Liver (tissue), 9 donors: ENCODE results near the gene TRIM63. TPM values are rescaled to one million over a fixed set of nuclear protein-coding genes. Genes with fewer than 3 reads are reported as not detected.

Experiments used
- DNase-seq: peaks from one replicate; pipeline ENCODE4 v3.0.0-alpha.2; 2017; ENCODE audit warnings: low spot score
- H3K27ac ChIP-seq, 2 donors: one replicate each; pipeline ENCODE4 v1.7.0; 2013; ENCODE audit warnings: inconsistent platforms in 2 of 2, low read length in 2 of 2, control low read depth in 1 of 2, low read depth in 1 of 2, mild to moderate bottlenecking in 1 of 2
- H3K27me3 ChIP-seq, 4 donors: one replicate each; pipeline versions ENCODE4 v1.6.1 to v1.7.0; 2013; ENCODE audit warnings: low read length in 3 of 4, inconsistent platforms in 1 of 4, mild to moderate bottlenecking in 1 of 4, moderate library complexity in 1 of 4; ENCODE audit not compliant: control insufficient read depth in 4 of 4, insufficient read depth in 4 of 4
- H3K36me3 ChIP-seq, 4 donors: one replicate each; pipeline versions ENCODE4 v1.6.1 to v1.7.0; 2013; ENCODE audit warnings: low read length in 3 of 4, mild to moderate bottlenecking in 3 of 4, low read depth in 1 of 4, moderate library complexity in 1 of 4; ENCODE audit not compliant: control insufficient read depth in 4 of 4, insufficient read depth in 3 of 4
- H3K4me1 ChIP-seq, 4 donors: one replicate each; pipeline versions ENCODE4 v1.6.1 to v1.7.0; 2013; ENCODE audit warnings: low read length in 3 of 4, mild to moderate bottlenecking in 3 of 4, moderate library complexity in 1 of 4; ENCODE audit not compliant: control insufficient read depth in 4 of 4, insufficient read depth in 4 of 4
- H3K4me3 ChIP-seq, 3 donors: one replicate each; pipeline versions ENCODE4 v1.6.1 to v1.7.0; 2013; ENCODE audit warnings: low read length in 3 of 3, control low read depth in 1 of 3, low read depth in 1 of 3, mild to moderate bottlenecking in 1 of 3
- H3K9ac ChIP-seq, 2 donors: one replicate each; pipeline ENCODE4 v1.7.0; 2013; ENCODE audit warnings: low read length in 2 of 2, mild to moderate bottlenecking in 2 of 2, moderate library complexity in 2 of 2, control low read depth in 1 of 2, low read depth in 1 of 2
- H3K9me3 ChIP-seq, 4 donors: one replicate each; pipeline versions ENCODE4 v1.6.1 to v1.7.0; 2013; ENCODE audit warnings: low read length in 3 of 4; ENCODE audit not compliant: control insufficient read depth in 4 of 4
- CTCF ChIP-seq: fragments of 150-350 bp; IDR thresholded peaks from 2 replicates; pipeline ENCODE4 v1.5.1; 2017; ENCODE audit warnings: improper control_type of control experiment, low read depth, low read length; ENCODE audit not compliant: missing input control
- HNF4A ChIP-seq, 2 donors: conservative IDR thresholded peaks; 2 replicates each; pipeline ENCODE4 v1.6.1; 2016; ENCODE audit warnings: antibody characterized with exemption in 2 of 2, mild to moderate bottlenecking in 2 of 2
- HNF4G ChIP-seq: IDR thresholded peaks from 2 replicates; pipeline ENCODE4 v1.6.1; 2016; ENCODE audit warnings: antibody characterized with exemption
- REST ChIP-seq: IDR thresholded peaks from 2 replicates; pipeline ENCODE4 v1.6.1; 2016; ENCODE audit warnings: antibody characterized with exemption, mild to moderate bottlenecking
- TAF1 ChIP-seq: conservative IDR thresholded peaks from 2 replicates; pipeline ENCODE4 v1.6.1; 2016; ENCODE audit warnings: antibody characterized with exemption, mild to moderate bottlenecking
- ZBTB33 ChIP-seq: IDR thresholded peaks from 2 replicates; pipeline ENCODE4 v1.6.1; 2016; ENCODE audit warnings: antibody characterized with exemption
- WGBS: extraction: QIAGEN DNeasy Blood & Tissue Kit; methylation state at CpG from one replicate; pipeline ENCODE4 v1.1.7; 2013; 5-methylcytosine and 5-hydroxymethylcytosine counted together
- polyA plus RNA-seq, 2 donors: library from polyadenylated mRNA; stranded (reverse) in 1 of 2; unstranded in 1 of 2; fragments of 200-250 nt in 1 of 2; fragments of >200 nt in 1 of 2; fragmentation: Nextera tagmentation in 1 of 2; extraction: Ambion mirVana in 1 of 2; gene quantifications; one replicate each; pipeline versions ENCODE4 v1.2.1 to v1.2.3, GENCODE V29; 2013 to 2015
- total RNA-seq, 2 donors: library from RNA; depleted of rRNA; stranded (reverse); fragments of >200 nt; gene quantifications; one replicate each; pipeline ENCODE4 v1.2.3, GENCODE V29; 2014
- donor health status: healthy.
- donor health status: healthy.
- donor health status: healthy.
- donor health status: healthy.
- donor health status: healthy.

TRIM63 gene
- total and polyA plus RNA-seq, 4 donors: 0.03 TPM; not detected in 3

GRCh38 chr1:26112407-26112775, 45.0 kb upstream of the TRIM63 start:
- WGBS: under 1% methylated on average over 9 of the region's 9 CpGs
- H3K4me1 ChIP-seq: peaks cover 11 to 34% (median 32%) of the 10 kb centered on the region in 4 donors

More at GRCh38 chr1:26112407-26112775, 45.0 kb upstream of the TRIM63 start:
- no peaks in the 10 kb centered on the region for H3K27me3 ChIP-seq
- peak overlapping the region; percentile 75 to 95 for H3K9ac ChIP-seq
- peak overlapping the region; percentile 97 to 100 (median 100) for H3K4me3 ChIP-seq
- H3K27ac ChIP-seq: peak overlapping the region; percentile 98 to 99
- TF ChIP-seq HNF4G (no peak), ZBTB33 (no peak), REST (no peak), TAF1 (no peak), HNF4A (conservative IDR thresholded peaks at IDR 0.05) (no peak), CTCF (no peak)
- no peak for DNase-seq
- H3K9me3 ChIP-seq: no peaks in the 10 kb centered on the region
- H3K36me3 ChIP-seq: peaks cover 0 to 2% (median 0%) of the 10 kb centered on the region in 4 donors
